ENCODE measurements around the gene SH3D19. TPM values are rescaled to one million over a fixed set of nuclear protein-coding genes. Genes with fewer than 3 reads are reported as not detected.
A peak's percentile ranks its signal among the peaks of the same experiment; 100 is the strongest.

Gene SH3D19
- polyA plus RNA-seq, 3 donors: not detected

DNA sequence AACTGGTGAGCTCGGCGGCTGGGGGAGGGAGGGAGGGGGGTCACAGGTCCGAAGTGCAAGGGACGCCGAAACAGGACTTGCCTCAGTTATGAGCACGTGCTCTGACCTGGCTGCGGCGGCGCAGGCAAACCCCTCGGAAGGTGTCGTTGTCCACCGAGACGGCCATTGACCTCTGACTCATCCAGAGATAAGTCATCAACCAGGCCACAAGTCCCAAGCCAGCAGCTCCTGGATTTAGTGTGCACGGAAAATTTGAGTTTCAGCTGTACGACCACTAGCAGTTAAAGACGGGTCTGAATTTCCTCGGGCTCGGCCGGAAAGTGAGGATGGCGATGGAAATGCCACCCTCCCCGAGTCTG is 674 bp downstream of the SH3D19 start:
- peaks cover 0 to 10% of the 10 kb centered on the region in 2 donors for H3K4me1 ChIP-seq (ENCODE audit: control insufficient read depth in 1 of 2, insufficient read depth in 2 of 2, low read length in 2 of 2)
- peaks cover 0 to 16% of the 10 kb centered on the region in 2 donors for H3K9me3 ChIP-seq (replicated peaks in 1 of 2; ENCODE audit: control insufficient read depth in 1 of 2, insufficient read depth in 1 of 2, low read length in 2 of 2)
- Mint-ChIP-seq H3K27me3 (ENCODE audit: low read depth in 3 of 3) (peaks cover 43 to 67% (median 50%) of the 10 kb centered on the region in 3 donors), H3K36me3 (no peaks in the 10 kb centered on the region), H3K27ac (no peak overlapping the region), H3K9me3 (peaks cover 0 to 13% (median 8%) of the 10 kb centered on the region in 7 donors), H3K4me1 (peaks cover 7% of the 10 kb centered on the region), H3K4me3 (peak overlapping the region in 1 of 2 donors; percentile 86)
- no peak overlapping the region for H3K9ac ChIP-seq (ENCODE audit: insufficient read depth, low read length, poor library complexity, severe bottlenecking)
- H3K4me3 ChIP-seq (replicated peaks in 1 of 3; ENCODE audit: low read depth in 2 of 3, low read length in 3 of 3): no peak overlapping the region
- peak overlapping the region; percentile 43 for H3K4me2 ChIP-seq (replicated peaks; ENCODE audit: extremely low read depth, low read length, poor library complexity, severe bottlenecking)
- H3K36me3 ChIP-seq (replicated peaks in 1 of 2; ENCODE audit: control insufficient read depth in 1 of 2, insufficient read depth in 2 of 2, low read length in 2 of 2): no peaks in the 10 kb centered on the region
- intact Hi-C loops (cut with micrococcal nuclease): no loop called here
- peaks cover 43 to 56% of the 10 kb centered on the region in 2 donors for H3K27me3 ChIP-seq (ENCODE audit: control insufficient read depth in 2 of 2, insufficient read depth in 2 of 2, low read length in 2 of 2)
- no peak overlapping the region for H2AFZ ChIP-seq (ENCODE audit: insufficient read depth, low read depth, low read length, poor library complexity, severe bottlenecking)
- no peak overlapping the region for H3K27ac ChIP-seq (ENCODE audit: low read depth in 1 of 2, low read length in 2 of 2)
- TF ChIP-seq, protein P1, sequence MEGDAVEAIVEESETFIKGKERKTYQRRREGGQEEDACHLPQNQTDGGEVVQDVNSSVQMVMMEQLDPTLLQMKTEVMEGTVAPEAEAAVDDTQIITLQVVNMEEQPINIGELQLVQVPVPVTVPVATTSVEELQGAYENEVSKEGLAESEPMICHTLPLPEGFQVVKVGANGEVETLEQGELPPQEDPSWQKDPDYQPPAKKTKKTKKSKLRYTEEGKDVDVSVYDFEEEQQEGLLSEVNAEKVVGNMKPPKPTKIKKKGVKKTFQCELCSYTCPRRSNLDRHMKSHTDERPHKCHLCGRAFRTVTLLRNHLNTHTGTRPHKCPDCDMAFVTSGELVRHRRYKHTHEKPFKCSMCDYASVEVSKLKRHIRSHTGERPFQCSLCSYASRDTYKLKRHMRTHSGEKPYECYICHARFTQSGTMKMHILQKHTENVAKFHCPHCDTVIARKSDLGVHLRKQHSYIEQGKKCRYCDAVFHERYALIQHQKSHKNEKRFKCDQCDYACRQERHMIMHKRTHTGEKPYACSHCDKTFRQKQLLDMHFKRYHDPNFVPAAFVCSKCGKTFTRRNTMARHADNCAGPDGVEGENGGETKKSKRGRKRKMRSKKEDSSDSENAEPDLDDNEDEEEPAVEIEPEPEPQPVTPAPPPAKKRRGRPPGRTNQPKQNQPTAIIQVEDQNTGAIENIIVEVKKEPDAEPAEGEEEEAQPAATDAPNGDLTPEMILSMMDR (IDR thresholded peaks at IDR 0.05): no peak
- DNase-seq: no peak
- WGBS (ENCODE audit: insufficient coverage): 10% methylated on average over 19 of the region's 21 CpGs
- no peaks in the 10 kb centered on the region for H3K79me2 ChIP-seq (ENCODE audit: insufficient read depth, low read length)
- no peaks in the 10 kb centered on the region for H4K20me1 ChIP-seq (ENCODE audit: insufficient read depth, low read length)

DNA sequence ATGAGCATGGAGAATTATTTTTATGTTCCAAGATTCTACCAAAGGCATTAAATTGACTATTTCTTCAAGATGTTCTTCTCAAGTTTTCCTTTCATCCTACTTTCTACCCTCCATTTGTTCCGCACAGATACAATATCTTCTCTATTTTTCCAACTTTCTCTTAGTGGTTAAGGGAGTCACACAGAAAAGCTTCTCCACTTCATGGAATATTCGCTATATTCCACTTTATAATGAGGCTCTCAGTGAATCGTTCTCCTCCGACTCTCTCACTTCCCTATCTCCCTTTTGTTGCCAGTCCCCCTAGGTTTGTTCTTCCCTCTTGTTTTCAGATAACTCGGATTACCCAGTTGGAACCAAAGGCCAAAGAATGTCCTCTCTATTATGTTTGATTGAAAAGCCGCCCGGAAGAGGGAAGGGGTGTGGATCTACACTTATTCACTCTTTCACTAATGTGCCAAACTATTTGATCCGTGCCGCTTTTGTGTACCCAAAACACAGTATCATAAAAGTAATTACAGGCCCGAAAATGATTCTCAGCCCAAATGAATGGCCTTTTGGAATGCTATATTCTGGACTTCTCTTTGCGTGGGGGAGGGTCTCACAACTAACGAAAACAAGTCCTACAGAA is 1.2 kb downstream of the SH3D19 start:
- Histone ChIP-seq H3K4me1 (ENCODE audit: control insufficient read depth in 1 of 2, insufficient read depth in 2 of 2, low read length in 2 of 2) (peaks cover 0 to 10% of the 10 kb centered on the region in 2 donors), H3K79me2 (ENCODE audit: insufficient read depth, low read length) (no peaks in the 10 kb centered on the region), H3K27ac (ENCODE audit: low read depth in 1 of 2, low read length in 2 of 2) (no peak overlapping the region), H3K9me3 (replicated peaks in 1 of 2; ENCODE audit: control insufficient read depth in 1 of 2, insufficient read depth in 1 of 2, low read length in 2 of 2) (peaks cover 0 to 16% of the 10 kb centered on the region in 2 donors), H3K36me3 (replicated peaks in 1 of 2; ENCODE audit: control insufficient read depth in 1 of 2, insufficient read depth in 2 of 2, low read length in 2 of 2) (no peaks in the 10 kb centered on the region), H3K4me3 (replicated peaks in 1 of 3; ENCODE audit: low read depth in 2 of 3, low read length in 3 of 3) (no peak overlapping the region), H4K20me1 (ENCODE audit: insufficient read depth, low read length) (no peaks in the 10 kb centered on the region), H3K4me2 (replicated peaks; ENCODE audit: extremely low read depth, low read length, poor library complexity, severe bottlenecking) (no peak overlapping the region), H3K9ac (ENCODE audit: insufficient read depth, low read length, poor library complexity, severe bottlenecking) (no peak overlapping the region), H3K27me3 (ENCODE audit: control insufficient read depth in 2 of 2, insufficient read depth in 2 of 2, low read length in 2 of 2) (peaks cover 43 to 59% of the 10 kb centered on the region in 2 donors), H2AFZ (ENCODE audit: insufficient read depth, low read depth, low read length, poor library complexity, severe bottlenecking) (no peak overlapping the region)
- intact Hi-C loops (cut with micrococcal nuclease): no loop called here
- H3K27me3 Mint-ChIP-seq (ENCODE audit: low read depth in 3 of 3): peaks cover 43 to 66% (median 50%) of the 10 kb centered on the region in 3 donors
- no peak for DNase-seq
- H3K27ac Mint-ChIP-seq: no peak overlapping the region
- H3K4me1 Mint-ChIP-seq: peaks cover 7% of the 10 kb centered on the region
- peak overlapping the region in 1 of 2 donors; percentile 86 for H3K4me3 Mint-ChIP-seq
- 100% methylated on average over 2 of the region's 12 CpGs for WGBS (ENCODE audit: insufficient coverage)
- no peaks in the 10 kb centered on the region for H3K36me3 Mint-ChIP-seq
- peaks cover 0 to 12% (median 8%) of the 10 kb centered on the region in 7 donors for H3K9me3 Mint-ChIP-seq
- TF ChIP-seq, protein P1 (IDR thresholded peaks at IDR 0.05): no peak

Data from CD14-positive monocyte (primary cell).